ENCODE measurements around the gene PDZRN3. TPM values are rescaled to one million over a fixed set of nuclear protein-coding genes. Genes with fewer than 3 reads are reported as not detected.

PDZRN3 gene
- total RNA-seq, 1 experiment from 2014 or later: 5.9 TPM

DNA sequence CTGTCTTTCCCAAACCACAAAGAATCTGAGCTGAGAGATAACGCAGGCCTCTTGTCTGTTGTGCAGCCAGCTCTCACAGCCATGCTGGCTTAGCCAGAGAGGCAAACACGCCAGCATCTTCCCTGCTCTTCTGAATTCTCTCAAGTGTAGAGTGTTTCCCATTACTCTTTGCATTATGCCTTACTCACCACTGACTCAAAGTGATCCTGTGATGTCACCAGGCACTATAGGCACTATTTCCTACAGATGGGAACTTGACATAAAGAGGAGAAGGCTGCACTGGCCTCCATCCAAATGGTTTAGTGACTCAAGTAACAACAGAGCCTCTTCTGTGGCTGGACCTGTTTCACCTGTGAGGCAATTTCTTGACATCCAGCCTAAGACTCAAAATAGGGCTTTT, 44.4 kb downstream of the PDZRN3 start:
- DNase-seq: no peak
- Histone ChIP-seq H3K9me3 (ENCODE audit: control insufficient read depth, low read depth, low read length) (no peaks in the 10 kb centered on the region), H4K5ac (ENCODE audit: insufficient read length, low read depth, low read length) (no peak overlapping the region), H2AK5ac (ENCODE audit: insufficient read length, low read length) (no peak overlapping the region), H2AFZ (ENCODE audit: low read length) (no peak overlapping the region), H2BK15ac (ENCODE audit: low read depth, low read length) (no peak overlapping the region), H4K20me1 (ENCODE audit: control insufficient read depth, insufficient read depth, insufficient read length) (no peaks in the 10 kb centered on the region), H2BK20ac (ENCODE audit: low read depth, low read length, poor library complexity, severe bottlenecking) (no peak overlapping the region), H2BK12ac (ENCODE audit: insufficient read length, low read depth, low read length) (no peak overlapping the region), H3K4ac (ENCODE audit: low read depth, low read length) (no peak overlapping the region), H3K18ac (ENCODE audit: insufficient read length, low read depth, low read length) (no peak overlapping the region), H3K23me2 (ENCODE audit: insufficient read length, low read depth, low read length, poor library complexity, severe bottlenecking) (no peaks in the 10 kb centered on the region), H3K79me1 (ENCODE audit: insufficient read depth, low read depth, low read length, poor library complexity, severe bottlenecking) (peaks cover under 1% of the 10 kb centered on the region), H3K27ac (ENCODE audit: insufficient read length, low read depth, low read length) (no peak overlapping the region), H3T11ph (ENCODE audit: low read length) (no peak overlapping the region), H2BK120ac (ENCODE audit: low read depth, low read length, poor library complexity, severe bottlenecking) (no peak overlapping the region), H3K4me2 (ENCODE audit: insufficient read depth, insufficient read length, low read length) (no peak overlapping the region), H3K4me1 (ENCODE audit: insufficient read depth, low read length) (no peaks in the 10 kb centered on the region), H3K23ac (ENCODE audit: insufficient read length, low read depth, low read length) (no peak overlapping the region), H3K9ac (ENCODE audit: extremely low read depth, insufficient read length, low read length) (no peak overlapping the region), H3K14ac (ENCODE audit: insufficient read depth, low read length) (no peak overlapping the region), H4K8ac (replicated peaks; ENCODE audit: insufficient read length, low read depth, low read length) (no peak overlapping the region), H4K91ac (ENCODE audit: insufficient read length, low read depth, low read length) (no peak overlapping the region), H2BK5ac (ENCODE audit: insufficient read length, low read length) (no peak overlapping the region), H3K79me2 (ENCODE audit: insufficient read depth, low read length) (no peaks in the 10 kb centered on the region), H3K56ac (ENCODE audit: insufficient read length, low read depth, low read length) (no peak overlapping the region), H3K27me3 (ENCODE audit: insufficient read depth, low read length) (no peaks in the 10 kb centered on the region)
- H3K27me3 Mint-ChIP-seq (ENCODE audit: low read depth): no peaks in the 10 kb centered on the region
- TF ChIP-seq, protein P1, sequence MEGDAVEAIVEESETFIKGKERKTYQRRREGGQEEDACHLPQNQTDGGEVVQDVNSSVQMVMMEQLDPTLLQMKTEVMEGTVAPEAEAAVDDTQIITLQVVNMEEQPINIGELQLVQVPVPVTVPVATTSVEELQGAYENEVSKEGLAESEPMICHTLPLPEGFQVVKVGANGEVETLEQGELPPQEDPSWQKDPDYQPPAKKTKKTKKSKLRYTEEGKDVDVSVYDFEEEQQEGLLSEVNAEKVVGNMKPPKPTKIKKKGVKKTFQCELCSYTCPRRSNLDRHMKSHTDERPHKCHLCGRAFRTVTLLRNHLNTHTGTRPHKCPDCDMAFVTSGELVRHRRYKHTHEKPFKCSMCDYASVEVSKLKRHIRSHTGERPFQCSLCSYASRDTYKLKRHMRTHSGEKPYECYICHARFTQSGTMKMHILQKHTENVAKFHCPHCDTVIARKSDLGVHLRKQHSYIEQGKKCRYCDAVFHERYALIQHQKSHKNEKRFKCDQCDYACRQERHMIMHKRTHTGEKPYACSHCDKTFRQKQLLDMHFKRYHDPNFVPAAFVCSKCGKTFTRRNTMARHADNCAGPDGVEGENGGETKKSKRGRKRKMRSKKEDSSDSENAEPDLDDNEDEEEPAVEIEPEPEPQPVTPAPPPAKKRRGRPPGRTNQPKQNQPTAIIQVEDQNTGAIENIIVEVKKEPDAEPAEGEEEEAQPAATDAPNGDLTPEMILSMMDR (conservative IDR thresholded peaks at IDR 0.05): no peak
- H3K36me3 Mint-ChIP-seq (ENCODE audit: insufficient read depth in 1 of 3, low read depth in 3 of 3): peaks cover 0 to 4% (median 0%) of the 10 kb centered on the region in 3 experiments; a peak in 1 of 7 replicates
- H3K4me3 Mint-ChIP-seq: no peak overlapping the region
- no peaks in the 10 kb centered on the region for H3K9me3 Mint-ChIP-seq
- peak overlapping the region in 1 of 3 experiments; percentile 25; a peak in 1 of 7 replicates for H3K27ac Mint-ChIP-seq
- WGBS (ENCODE audit: extremely low coverage, insufficient read length, low lambda C conversion rate): no CpG with 5 or more reads among the region's 2 CpGs
- H3K4me1 Mint-ChIP-seq: peaks cover 9 to 16% of the 10 kb centered on the region in 2 experiments

All from H9 (cell line).